Chondrocyte (in vitro differentiated cells): ENCODE results near the gene LCNL1. TPM values are rescaled to one million over a fixed set of nuclear protein-coding genes. Genes with fewer than 3 reads are reported as not detected.

ENCODE experiments used
- DNase-seq: peaks from one replicate; pipeline ENCODE4 v3.0.0; 2021; ENCODE audit warnings: mixed read lengths, low spot score
- H3K27ac Mint-ChIP-seq: one replicate; pipeline ENCODE4 v1.8.0; 2021; ENCODE audit warnings: mild to moderate bottlenecking, moderate library complexity, mixed read lengths; ENCODE audit not compliant: unreplicated experiment
- H3K27me3 Mint-ChIP-seq: 2 replicates; pipeline ENCODE4 v1.8.0; 2021; ENCODE audit warnings: low read depth, mixed read lengths
- H3K36me3 Mint-ChIP-seq: 2 replicates; pipeline ENCODE4 v1.8.0; 2021; ENCODE audit warnings: low read depth, mixed read lengths
- H3K4me1 Mint-ChIP-seq: 2 replicates; pipeline ENCODE4 v1.8.0; 2021; ENCODE audit warnings: low read depth, mild to moderate bottlenecking, mixed read lengths
- H3K4me3 Mint-ChIP-seq: one replicate; pipeline ENCODE4 v1.8.0; 2021; ENCODE audit warnings: mild to moderate bottlenecking, moderate library complexity, mixed read lengths; ENCODE audit not compliant: unreplicated experiment
- H3K9me3 Mint-ChIP-seq: 2 replicates; pipeline ENCODE4 v1.8.0; 2021; ENCODE audit warnings: low read depth, mixed read lengths
- CTCF ChIP-seq: fragments of 200-600 bp; sonication (generic); IDR thresholded peaks from 2 replicates; pipeline ENCODE4 v1.5.0; 2021; ENCODE audit warnings: antibody characterized with exemption, mild to moderate bottlenecking, moderate library complexity
- total RNA-seq: library from RNA; stranded (reverse); gene quantifications from 3 replicates; pipeline ENCODE4 v1.2.1, GENCODE V29; 2021

Gene LCNL1
- total RNA-seq, 1 donor from 2014 or later, result 5.2 TPM

GRCh38 chr9:137017791-137018497, 35.2 kb downstream of the LCNL1 start:
- no peak for DNase-seq
- H3K9me3 Mint-ChIP-seq, result no peaks in the 10 kb centered on the region
- no peak overlapping the region for H3K4me3 Mint-ChIP-seq
- TF ChIP-seq CTCF, result no peak
- H3K4me1 Mint-ChIP-seq, result no peaks in the 10 kb centered on the region
- no peak overlapping the region for H3K27ac Mint-ChIP-seq
- no peaks in the 10 kb centered on the region for H3K27me3 Mint-ChIP-seq
- peaks cover 9% of the 10 kb centered on the region for H3K36me3 Mint-ChIP-seq

GRCh38 chr9:137018761-137019559, 36.2 kb downstream of the LCNL1 start:
- peaks cover 9% of the 10 kb centered on the region for H3K36me3 Mint-ChIP-seq
- no peak for TF ChIP-seq CTCF
- H3K9me3 Mint-ChIP-seq, result no peaks in the 10 kb centered on the region
- H3K27me3 Mint-ChIP-seq, result no peaks in the 10 kb centered on the region
- DNase-seq, result no peak
- H3K4me1 Mint-ChIP-seq, result no peaks in the 10 kb centered on the region
- H3K4me3 Mint-ChIP-seq, result no peak overlapping the region
- no peak overlapping the region for H3K27ac Mint-ChIP-seq

GRCh38 chr9:137019891-137020683, 37.3 kb downstream of the LCNL1 start:
- no peaks in the 10 kb centered on the region for H3K9me3 Mint-ChIP-seq
- H3K27me3 Mint-ChIP-seq, result no peaks in the 10 kb centered on the region

GRCh38 chr9:137020771-137021567, 38.2 kb downstream of the LCNL1 start:
- H3K27ac Mint-ChIP-seq, result no peak overlapping the region
- no peak for TF ChIP-seq CTCF
- peaks cover 9% of the 10 kb centered on the region for H3K36me3 Mint-ChIP-seq
- no peaks in the 10 kb centered on the region for H3K9me3 Mint-ChIP-seq
- no peaks in the 10 kb centered on the region for H3K4me1 Mint-ChIP-seq
- no peaks in the 10 kb centered on the region for H3K27me3 Mint-ChIP-seq
- no peak for DNase-seq
- H3K4me3 Mint-ChIP-seq, result no peak overlapping the region

More at GRCh38 chr9:137019891-137020683, 37.3 kb downstream of the LCNL1 start:
- TF ChIP-seq CTCF, result no peak
- H3K4me3 Mint-ChIP-seq, result no peak overlapping the region
- H3K4me1 Mint-ChIP-seq, result no peaks in the 10 kb centered on the region
- peaks cover 9% of the 10 kb centered on the region for H3K36me3 Mint-ChIP-seq
- no peak for DNase-seq
- no peak overlapping the region for H3K27ac Mint-ChIP-seq
